Panc1 (cell line): Measurements from ENCODE around the gene RPS15. TPM values are rescaled to one million over a fixed set of nuclear protein-coding genes. Genes with fewer than 3 reads are reported as not detected.

Experiments used
- ATAC-seq: fragments of 200-7000 bp; cut with Tn5 transposase; 2 replicates; pipeline ENCODE4 v1.9.1; 2020; ENCODE audit warnings: mild to moderate bottlenecking, moderate library complexity
- BruUV-seq: library from RNA; stranded (reverse); fragments of 400-500 nt; replicated peaks from 2 replicates; lab custom pipeline; 2021; lab: Mats Ljungman, UMichigan
- CTCF ChIA-PET: fragments of 300-600 bp; sonication (Branson Sonifier 250); formaldehyde crosslinking; loops from one replicate; lab custom pipeline; 2022; ENCODE audit warnings: antibody characterized with exemption; lab: Charles Lee
- POLR2A ChIA-PET: fragments of 300-600 bp; sonication (Branson Sonifier 250); formaldehyde crosslinking; loops from one replicate; lab custom pipeline; 2022; ENCODE audit warnings: antibody characterized with exemption; lab: Charles Lee
- DNase-seq: peaks from one replicate; pipeline ENCODE4 v3.0.0-alpha.2; 2010; ENCODE audit warnings: low read depth, low spot score
- H3K27ac ChIP-seq: 2 replicates; pipeline ENCODE4 v1.5.1; 2011; ENCODE audit warnings: mild to moderate bottlenecking, low read length, inconsistent platforms
- H3K27me3 ChIP-seq: fragments of 200-500 bp; sonication (Bioruptor generic); 2 replicates; pipeline ENCODE4 v1.6.0; 2014; ENCODE audit warnings: low read length, inconsistent platforms; ENCODE audit not compliant: control insufficient read depth, insufficient read depth
- H3K36me3 ChIP-seq: fragments of 200-500 bp; sonication (Bioruptor generic); 2 replicates; pipeline ENCODE4 v1.5.1; 2014; ENCODE audit warnings: inconsistent platforms, mild to moderate bottlenecking, low read length, moderate library complexity; ENCODE audit not compliant: control insufficient read depth, insufficient read depth
- H3K4me1 ChIP-seq: 2 replicates; pipeline ENCODE4 v1.5.1; 2011; ENCODE audit warnings: inconsistent platforms, mild to moderate bottlenecking, low read length, moderate library complexity; ENCODE audit not compliant: control insufficient read depth, insufficient read depth
- H3K4me3 ChIP-seq, 2 experiments: 2 replicates each; pipeline ENCODE4 v1.5.1; 2011 to 2012; ENCODE audit warnings: low read depth in 2 of 2, low read length in 2 of 2, mild to moderate bottlenecking in 2 of 2, inconsistent platforms in 1 of 2, moderate library complexity in 1 of 2
- H3K9me3 ChIP-seq: fragments of 200-500 bp; sonication (Bioruptor generic); 2 replicates; pipeline ENCODE4 v1.5.1; 2014; ENCODE audit warnings: low read depth, mild to moderate bottlenecking, inconsistent platforms, low read length, moderate library complexity; ENCODE audit not compliant: control insufficient read depth, insufficient read depth
- POLR2AphosphoS5 ChIP-seq: IDR thresholded peaks from 2 replicates; pipeline ENCODE4 v1.6.1; 2012; ENCODE audit warnings: mild to moderate bottlenecking, low read depth, low read length, moderate library complexity
- SIN3A ChIP-seq: IDR thresholded peaks from 2 replicates; pipeline ENCODE4 v1.6.1; 2012; ENCODE audit warnings: low read depth, mild to moderate bottlenecking, low read length, moderate library complexity, borderline replicate concordance; ENCODE audit not compliant: insufficient read depth
- TCF7L2 ChIP-seq: IDR thresholded peaks from 2 replicates; pipeline ENCODE4 v1.6.1; 2011; ENCODE audit warnings: mild to moderate bottlenecking, low read depth, low read length, inconsistent platforms
- in situ Hi-C: cut with HindIII; loops from 2 replicates; pipeline ENCODE4 v1.10.0; 2016; ENCODE audit warnings: low sequenced_read_pairs, low pct_unique_long_range_greater_than_20kb
- intact Hi-C: fragments of 100-400 bp; cut with micrococcal nuclease; formaldehyde crosslinking; loops from one replicate; pipeline ENCODE4 v1.10.0; 2022; ENCODE audit not compliant: unreplicated experiment
- total RNA-seq: library from RNA; stranded (reverse); gene quantifications from one replicate; pipeline ENCODE4 v1.2.1, GENCODE V29; 2021; ENCODE audit not compliant: unreplicated experiment
- TF ChIP-seq, protein P1 (sequence below), 2 experiments: IDR thresholded peaks; 2 replicates each; pipeline ENCODE4 v1.6.1; 2011 to 2012; ENCODE audit warnings: low read depth in 2 of 2, control low read depth in 1 of 2, low read length in 1 of 2, mild to moderate bottlenecking in 1 of 2, moderate library complexity in 1 of 2; ENCODE audit not compliant: insufficient read depth in 1 of 2
- TF ChIP-seq, protein P2 (sequence below): fragments of 450-650 bp; IDR thresholded peaks from 2 replicates; pipeline ENCODE4 v1.5.1; 2017; ENCODE audit warnings: mild to moderate bottlenecking

The RPS15 gene
- total RNA-seq, 1 experiment from 2014 or later: 1,067 TPM

DNA sequence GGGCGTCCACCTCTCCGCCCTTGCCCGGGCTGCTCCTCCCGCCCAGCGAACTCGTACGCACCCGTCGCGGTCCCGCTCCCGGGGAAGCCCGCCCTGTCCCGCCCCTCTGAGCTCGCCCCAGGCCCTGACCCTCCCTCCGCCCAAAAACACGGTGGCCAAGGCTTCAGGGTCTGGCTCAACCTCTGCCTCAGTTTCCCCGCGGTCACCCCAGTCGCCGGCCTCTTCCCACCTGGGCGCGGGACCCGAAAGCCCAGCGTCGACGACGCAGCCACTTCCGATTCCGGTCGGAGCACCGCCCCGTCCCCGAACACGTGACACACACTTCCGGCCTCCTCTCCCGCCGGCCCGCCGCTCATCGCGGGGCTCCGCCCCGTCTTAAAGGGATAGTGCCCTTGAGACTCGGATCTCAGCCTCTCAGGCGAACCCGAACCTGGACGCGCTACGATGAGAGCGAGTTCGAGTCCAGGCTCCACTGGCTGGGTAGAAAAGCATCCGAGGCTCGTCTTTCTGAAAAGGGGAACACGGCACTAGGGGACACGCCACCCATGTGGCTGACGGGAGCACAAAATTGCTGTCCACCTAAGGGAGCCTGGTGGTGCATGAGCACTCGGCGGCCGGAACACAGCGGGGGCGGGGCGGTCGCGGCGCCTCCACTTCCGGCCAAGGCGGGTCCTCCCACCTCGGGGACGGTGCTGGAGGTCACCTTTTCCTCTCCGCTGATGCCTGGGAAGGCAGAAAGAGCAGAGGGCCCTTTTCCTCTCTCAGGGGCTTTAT is 40.9 kb downstream of the RPS15 start, which contains the start of gene C19orf25:
Gene C19orf25, minus strand, starts transcription at position 282 of the 774 bp plus-strand sequence. CDS start 312 bp downstream, outside the sequence.
- ATAC-seq: peak; percentile 97
- Histone ChIP-seq H3K4me1 (peaks cover 4% of the 10 kb centered on the region), H3K27me3 (no peaks in the 10 kb centered on the region), H3K9me3 (no peaks in the 10 kb centered on the region), H3K27ac (peak within 1 kb of the TSS; percentile 89), H3K36me3 (no peaks in the 10 kb centered on the region; the same call in 1 of the 2 replicates), H3K4me3 (peak within 1 kb of the TSS; percentile 67 to 84)
- CTCF ChIA-PET: no interaction called here
- in situ Hi-C loops (no loop called here), intact Hi-C loops (no loop called here)
- POLR2A ChIA-PET: interaction anchor here (0.6 kb wide), 1 partner anchor 950 kb away, joined by 6 read pairs; no protein-coding TSS in a partner anchor
- TF ChIP-seq, protein P1, sequence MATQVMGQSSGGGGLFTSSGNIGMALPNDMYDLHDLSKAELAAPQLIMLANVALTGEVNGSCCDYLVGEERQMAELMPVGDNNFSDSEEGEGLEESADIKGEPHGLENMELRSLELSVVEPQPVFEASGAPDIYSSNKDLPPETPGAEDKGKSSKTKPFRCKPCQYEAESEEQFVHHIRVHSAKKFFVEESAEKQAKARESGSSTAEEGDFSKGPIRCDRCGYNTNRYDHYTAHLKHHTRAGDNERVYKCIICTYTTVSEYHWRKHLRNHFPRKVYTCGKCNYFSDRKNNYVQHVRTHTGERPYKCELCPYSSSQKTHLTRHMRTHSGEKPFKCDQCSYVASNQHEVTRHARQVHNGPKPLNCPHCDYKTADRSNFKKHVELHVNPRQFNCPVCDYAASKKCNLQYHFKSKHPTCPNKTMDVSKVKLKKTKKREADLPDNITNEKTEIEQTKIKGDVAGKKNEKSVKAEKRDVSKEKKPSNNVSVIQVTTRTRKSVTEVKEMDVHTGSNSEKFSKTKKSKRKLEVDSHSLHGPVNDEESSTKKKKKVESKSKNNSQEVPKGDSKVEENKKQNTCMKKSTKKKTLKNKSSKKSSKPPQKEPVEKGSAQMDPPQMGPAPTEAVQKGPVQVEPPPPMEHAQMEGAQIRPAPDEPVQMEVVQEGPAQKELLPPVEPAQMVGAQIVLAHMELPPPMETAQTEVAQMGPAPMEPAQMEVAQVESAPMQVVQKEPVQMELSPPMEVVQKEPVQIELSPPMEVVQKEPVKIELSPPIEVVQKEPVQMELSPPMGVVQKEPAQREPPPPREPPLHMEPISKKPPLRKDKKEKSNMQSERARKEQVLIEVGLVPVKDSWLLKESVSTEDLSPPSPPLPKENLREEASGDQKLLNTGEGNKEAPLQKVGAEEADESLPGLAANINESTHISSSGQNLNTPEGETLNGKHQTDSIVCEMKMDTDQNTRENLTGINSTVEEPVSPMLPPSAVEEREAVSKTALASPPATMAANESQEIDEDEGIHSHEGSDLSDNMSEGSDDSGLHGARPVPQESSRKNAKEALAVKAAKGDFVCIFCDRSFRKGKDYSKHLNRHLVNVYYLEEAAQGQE (IDR thresholded peaks at IDR 0.05; ENCODE audit: insufficient read depth in 1 of 2, low read depth in 2 of 2, low read length in 1 of 2): peak in 1 of 2 experiments; percentile 7; a peak in 1 of 4 replicates
- TF ChIP-seq POLR2AphosphoS5 (peak; percentile 68), TCF7L2 (no peak), SIN3A (0 out of 2 replicates have a peak, but pooled peaks have one; percentile 26)
- TF ChIP-seq, protein P2, sequence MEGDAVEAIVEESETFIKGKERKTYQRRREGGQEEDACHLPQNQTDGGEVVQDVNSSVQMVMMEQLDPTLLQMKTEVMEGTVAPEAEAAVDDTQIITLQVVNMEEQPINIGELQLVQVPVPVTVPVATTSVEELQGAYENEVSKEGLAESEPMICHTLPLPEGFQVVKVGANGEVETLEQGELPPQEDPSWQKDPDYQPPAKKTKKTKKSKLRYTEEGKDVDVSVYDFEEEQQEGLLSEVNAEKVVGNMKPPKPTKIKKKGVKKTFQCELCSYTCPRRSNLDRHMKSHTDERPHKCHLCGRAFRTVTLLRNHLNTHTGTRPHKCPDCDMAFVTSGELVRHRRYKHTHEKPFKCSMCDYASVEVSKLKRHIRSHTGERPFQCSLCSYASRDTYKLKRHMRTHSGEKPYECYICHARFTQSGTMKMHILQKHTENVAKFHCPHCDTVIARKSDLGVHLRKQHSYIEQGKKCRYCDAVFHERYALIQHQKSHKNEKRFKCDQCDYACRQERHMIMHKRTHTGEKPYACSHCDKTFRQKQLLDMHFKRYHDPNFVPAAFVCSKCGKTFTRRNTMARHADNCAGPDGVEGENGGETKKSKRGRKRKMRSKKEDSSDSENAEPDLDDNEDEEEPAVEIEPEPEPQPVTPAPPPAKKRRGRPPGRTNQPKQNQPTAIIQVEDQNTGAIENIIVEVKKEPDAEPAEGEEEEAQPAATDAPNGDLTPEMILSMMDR: no peak
- BruUV-seq: no TSS peak
- peak; percentile 71 for DNase-seq

DNA sequence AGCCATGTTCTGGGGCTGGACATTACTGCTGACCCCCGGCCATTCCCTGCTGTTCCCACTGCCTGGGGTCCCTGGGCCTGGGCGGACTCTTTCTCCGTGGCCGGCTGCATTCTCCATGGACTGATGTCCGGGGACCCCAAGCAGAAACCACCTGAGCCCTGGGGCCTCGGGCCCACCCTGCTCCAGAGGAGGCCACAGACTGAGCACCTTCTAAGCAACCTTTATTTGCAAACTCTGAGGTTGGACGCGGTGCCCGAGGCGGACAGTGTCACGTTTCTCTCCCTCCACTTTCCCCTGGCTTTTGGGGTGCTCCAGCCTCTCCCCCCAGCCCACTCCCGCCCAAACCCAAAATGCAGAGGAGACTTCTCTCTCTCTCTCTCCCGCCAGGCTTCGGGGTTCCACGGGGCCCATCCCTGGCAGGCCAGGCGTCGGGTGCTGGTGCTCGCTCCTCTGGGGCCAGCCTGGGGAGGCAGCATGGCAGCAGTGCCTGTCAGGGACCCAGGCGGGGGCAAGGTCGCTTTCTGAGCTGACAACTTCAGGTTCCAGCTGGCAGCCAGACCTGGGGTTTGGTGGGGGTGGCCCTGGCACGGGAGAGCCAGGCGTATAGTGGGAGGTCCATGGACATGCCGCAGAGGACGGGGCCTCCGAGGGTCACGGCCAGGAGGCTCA is 43.2 kb downstream of the RPS15 start:
- DNase-seq: no peak
- Histone ChIP-seq H3K36me3 (no peaks in the 10 kb centered on the region; the same call in 1 of the 2 replicates), H3K4me1 (peaks cover 4% of the 10 kb centered on the region), H3K9me3 (no peaks in the 10 kb centered on the region), H3K27ac (no peak overlapping the region), H3K4me3 (no peak overlapping the region), H3K27me3 (no peaks in the 10 kb centered on the region)
- ChIA-PET POLR2A (no interaction called here), CTCF (no interaction called here)
- in situ Hi-C loops: no loop called here
- intact Hi-C loops: no loop called here
- BruUV-seq: no TSS peak
- TF ChIP-seq SIN3A: no peak
- ATAC-seq: no peak
